ENCODE measurements around the gene UCN3. TPM values are rescaled to one million over a fixed set of nuclear protein-coding genes. Genes with fewer than 3 reads are reported as not detected.

UCN3 gene
- total and polyA plus RNA-seq, 2 experiments from 2014 or later: not detected

GRCh38 chr10:5319863-5320262 is 44.9 kb upstream of the UCN3 start:
- no peak overlapping the region for H3K27ac ChIP-seq
- no peak for TF ChIP-seq EZH2 (IDR thresholded peaks at IDR 0.05; ENCODE audit: borderline replicate concordance)
- no peak for DNase-seq (ENCODE audit: low spot score)
- H3K79me2 ChIP-seq: no peaks in the 10 kb centered on the region
- no peaks in the 10 kb centered on the region for H3K9me2 ChIP-seq (replicated peaks; ENCODE audit: insufficient read depth)
- H4K20me1 ChIP-seq (ENCODE audit: insufficient read depth, poor library complexity, severe bottlenecking): no peaks in the 10 kb centered on the region
- H3K36me3 ChIP-seq (replicated peaks; ENCODE audit: insufficient read depth, low read depth): no peaks in the 10 kb centered on the region
- H2AFZ ChIP-seq: no peak overlapping the region
- H3K27me3 ChIP-seq: no peaks in the 10 kb centered on the region
- H3K4me3 ChIP-seq: no peak overlapping the region
- H3K4me2 ChIP-seq: no peak overlapping the region
- no peaks in the 10 kb centered on the region for H3K4me1 ChIP-seq (ENCODE audit: insufficient read depth)
- WGBS (ENCODE audit: low lambda C conversion rate, missing lambda C conversion rate): 83% methylated on average over 4 of the region's 4 CpGs
- H3K9me3 ChIP-seq (ENCODE audit: low read depth): no peaks in the 10 kb centered on the region

GRCh38 chr10:5321273-5321672 is 43.5 kb upstream of the UCN3 start:
- Histone ChIP-seq H4K20me1 (ENCODE audit: insufficient read depth, poor library complexity, severe bottlenecking) (no peaks in the 10 kb centered on the region), H3K36me3 (replicated peaks; ENCODE audit: insufficient read depth, low read depth) (no peaks in the 10 kb centered on the region), H3K4me2 (no peak overlapping the region), H3K27me3 (no peaks in the 10 kb centered on the region), H2AFZ (no peak overlapping the region), H3K9me3 (ENCODE audit: low read depth) (no peaks in the 10 kb centered on the region), H3K4me1 (ENCODE audit: insufficient read depth) (no peaks in the 10 kb centered on the region), H3K27ac (no peak overlapping the region), H3K4me3 (no peak overlapping the region), H3K79me2 (no peaks in the 10 kb centered on the region), H3K9me2 (replicated peaks; ENCODE audit: insufficient read depth) (no peaks in the 10 kb centered on the region)
- 92% methylated on average over 3 of the region's 3 CpGs for WGBS (ENCODE audit: low lambda C conversion rate, missing lambda C conversion rate)
- TF ChIP-seq CTCF (IDR thresholded peaks at IDR 0.05; ENCODE audit: poor library complexity) (no peak), EZH2 (IDR thresholded peaks at IDR 0.05; ENCODE audit: borderline replicate concordance) (no peak), EZH2phosphoT487 (IDR thresholded peaks at IDR 0.05; ENCODE audit: low read depth, severe bottlenecking, unreplicated experiment) (no peak)
- DNase-seq (ENCODE audit: low spot score): no peak

GRCh38 chr10:5323446-5323845 is 41.3 kb upstream of the UCN3 start:
- Histone ChIP-seq H3K4me2 (no peak overlapping the region), H3K27me3 (no peaks in the 10 kb centered on the region), H4K20me1 (ENCODE audit: insufficient read depth, poor library complexity, severe bottlenecking) (no peaks in the 10 kb centered on the region), H3K27ac (no peak overlapping the region), H3K79me2 (no peaks in the 10 kb centered on the region), H3K9me2 (replicated peaks; ENCODE audit: insufficient read depth) (no peaks in the 10 kb centered on the region), H3K36me3 (replicated peaks; ENCODE audit: insufficient read depth, low read depth) (no peaks in the 10 kb centered on the region), H3K9me3 (ENCODE audit: low read depth) (no peaks in the 10 kb centered on the region), H3K4me3 (no peak overlapping the region), H2AFZ (no peak overlapping the region), H3K4me1 (ENCODE audit: insufficient read depth) (no peaks in the 10 kb centered on the region)
- 76% methylated on average over 4 of the region's 4 CpGs for WGBS (ENCODE audit: low lambda C conversion rate, missing lambda C conversion rate)
- DNase-seq (ENCODE audit: low spot score): no peak
- no peak for TF ChIP-seq CTCF (IDR thresholded peaks at IDR 0.05; ENCODE audit: poor library complexity)
- TF ChIP-seq EZH2phosphoT487 (IDR thresholded peaks at IDR 0.05; ENCODE audit: low read depth, severe bottlenecking, unreplicated experiment): no peak
- no peak for TF ChIP-seq EZH2 (IDR thresholded peaks at IDR 0.05; ENCODE audit: borderline replicate concordance)

- Histone ChIP-seq H3K9me2 (replicated peaks; ENCODE audit: insufficient read depth) (no peaks in the 10 kb centered on the region), H3K9me3 (ENCODE audit: low read depth) (no peaks in the 10 kb centered on the region), H3K27me3 (no peaks in the 10 kb centered on the region), H3K27ac (no peak overlapping the region), H3K4me2 (no peak overlapping the region), H3K4me1 (ENCODE audit: insufficient read depth) (no peaks in the 10 kb centered on the region), H3K36me3 (replicated peaks; ENCODE audit: insufficient read depth, low read depth) (no peaks in the 10 kb centered on the region), H2AFZ (no peak overlapping the region), H4K20me1 (ENCODE audit: insufficient read depth, poor library complexity, severe bottlenecking) (no peaks in the 10 kb centered on the region), H3K4me3 (no peak overlapping the region), H3K79me2 (no peaks in the 10 kb centered on the region)
- DNase-seq (ENCODE audit: low spot score): no peak
- WGBS (ENCODE audit: low lambda C conversion rate, missing lambda C conversion rate): 72% methylated on average over 6 of the region's 6 CpGs
- TF ChIP-seq CTCF (IDR thresholded peaks at IDR 0.05; ENCODE audit: poor library complexity) (no peak), EZH2phosphoT487 (IDR thresholded peaks at IDR 0.05; ENCODE audit: low read depth, severe bottlenecking, unreplicated experiment) (no peak), EZH2 (IDR thresholded peaks at IDR 0.05; ENCODE audit: borderline replicate concordance) (no peak)
These were observed 39.7 kb upstream of the UCN3 start for GRCh38 chr10:5325076-5325475.
